Progenitor cell of endocrine pancreas (in vitro differentiated cells): ENCODE results near the gene CDC42SE1. TPM values are rescaled to one million over a fixed set of nuclear protein-coding genes. Genes with fewer than 3 reads are reported as not detected.
A peak's percentile ranks its signal among the peaks of the same experiment; 100 is the strongest.

Experiments used
- DNase-seq: peaks from one replicate; pipeline ENCODE4 v3.0.0; 2021; ENCODE audit warnings: low spot score; ENCODE audit not compliant: unreplicated experiment
- H3K27ac Mint-ChIP-seq: 2 replicates; pipeline ENCODE4 v1.8.0; 2021; ENCODE audit warnings: mild to moderate bottlenecking, moderate library complexity, mixed read lengths
- H3K27me3 Mint-ChIP-seq: 2 replicates; pipeline ENCODE4 v1.8.0; 2021; ENCODE audit warnings: mixed read lengths
- H3K36me3 Mint-ChIP-seq: 2 replicates; pipeline ENCODE4 v1.8.0; 2022; ENCODE audit warnings: mixed read lengths; ENCODE audit not compliant: insufficient read depth
- H3K4me1 Mint-ChIP-seq: 2 replicates; pipeline ENCODE4 v1.8.0; 2021; ENCODE audit warnings: low read depth, mixed read lengths
- H3K4me3 Mint-ChIP-seq: 2 replicates; pipeline ENCODE4 v1.8.0; 2021; ENCODE audit warnings: low read depth, mild to moderate bottlenecking, moderate library complexity, mixed read lengths
- H3K9me3 Mint-ChIP-seq: 2 replicates; pipeline ENCODE4 v1.8.0; 2021; ENCODE audit warnings: low read depth, mixed read lengths
- total RNA-seq: library from RNA; stranded (reverse); gene quantifications from 2 replicates; pipeline ENCODE4 v1.2.1, GENCODE V29; 2021
- TF ChIP-seq, protein P1 (sequence below): fragments of 200-600 bp; sonication (generic); IDR thresholded peaks from one replicate; pipeline ENCODE4 v1.5.0; 2021; ENCODE audit warnings: antibody characterized with exemption, mild to moderate bottlenecking; ENCODE audit not compliant: unreplicated experiment

Gene CDC42SE1
- total RNA-seq, 1 donor from 2014 or later = 101 TPM

DNA sequence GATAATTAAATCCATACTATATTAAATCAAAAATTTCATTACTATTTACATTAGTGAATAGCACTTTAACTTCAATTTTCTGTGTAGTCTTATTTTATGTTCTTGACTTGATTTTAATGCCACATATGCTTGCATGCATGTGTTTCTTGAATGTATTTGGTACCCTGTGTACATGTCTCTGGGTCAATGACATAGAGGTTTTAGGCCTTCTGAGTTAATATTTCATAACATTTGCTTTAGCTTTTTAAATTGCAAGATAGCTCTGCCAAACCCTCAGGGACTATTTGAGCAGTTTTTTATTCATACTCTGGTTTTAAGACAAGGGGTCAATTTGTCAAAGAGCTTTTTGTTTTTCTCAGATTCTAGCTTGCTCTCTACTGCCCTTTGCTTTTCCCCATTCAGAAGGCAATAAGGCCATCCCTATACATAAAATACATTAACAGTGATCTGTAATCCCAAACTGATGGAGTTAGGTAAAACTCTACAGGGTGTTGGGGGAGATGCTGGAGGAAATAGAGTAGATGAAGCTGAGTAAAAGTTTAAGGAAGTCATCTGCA lies 5.7 kb upstream of the CDC42SE1 start:
- Mint-ChIP-seq H3K36me3 (peaks cover 19% of the 10 kb centered on the region), H3K9me3 (no peaks in the 10 kb centered on the region), H3K27me3 (no peaks in the 10 kb centered on the region), H3K27ac (no peak overlapping the region), H3K4me1 (peaks cover 31% of the 10 kb centered on the region), H3K4me3 (no peak overlapping the region)
- no peak for DNase-seq
- TF ChIP-seq, protein P1, sequence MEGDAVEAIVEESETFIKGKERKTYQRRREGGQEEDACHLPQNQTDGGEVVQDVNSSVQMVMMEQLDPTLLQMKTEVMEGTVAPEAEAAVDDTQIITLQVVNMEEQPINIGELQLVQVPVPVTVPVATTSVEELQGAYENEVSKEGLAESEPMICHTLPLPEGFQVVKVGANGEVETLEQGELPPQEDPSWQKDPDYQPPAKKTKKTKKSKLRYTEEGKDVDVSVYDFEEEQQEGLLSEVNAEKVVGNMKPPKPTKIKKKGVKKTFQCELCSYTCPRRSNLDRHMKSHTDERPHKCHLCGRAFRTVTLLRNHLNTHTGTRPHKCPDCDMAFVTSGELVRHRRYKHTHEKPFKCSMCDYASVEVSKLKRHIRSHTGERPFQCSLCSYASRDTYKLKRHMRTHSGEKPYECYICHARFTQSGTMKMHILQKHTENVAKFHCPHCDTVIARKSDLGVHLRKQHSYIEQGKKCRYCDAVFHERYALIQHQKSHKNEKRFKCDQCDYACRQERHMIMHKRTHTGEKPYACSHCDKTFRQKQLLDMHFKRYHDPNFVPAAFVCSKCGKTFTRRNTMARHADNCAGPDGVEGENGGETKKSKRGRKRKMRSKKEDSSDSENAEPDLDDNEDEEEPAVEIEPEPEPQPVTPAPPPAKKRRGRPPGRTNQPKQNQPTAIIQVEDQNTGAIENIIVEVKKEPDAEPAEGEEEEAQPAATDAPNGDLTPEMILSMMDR = no peak

DNA sequence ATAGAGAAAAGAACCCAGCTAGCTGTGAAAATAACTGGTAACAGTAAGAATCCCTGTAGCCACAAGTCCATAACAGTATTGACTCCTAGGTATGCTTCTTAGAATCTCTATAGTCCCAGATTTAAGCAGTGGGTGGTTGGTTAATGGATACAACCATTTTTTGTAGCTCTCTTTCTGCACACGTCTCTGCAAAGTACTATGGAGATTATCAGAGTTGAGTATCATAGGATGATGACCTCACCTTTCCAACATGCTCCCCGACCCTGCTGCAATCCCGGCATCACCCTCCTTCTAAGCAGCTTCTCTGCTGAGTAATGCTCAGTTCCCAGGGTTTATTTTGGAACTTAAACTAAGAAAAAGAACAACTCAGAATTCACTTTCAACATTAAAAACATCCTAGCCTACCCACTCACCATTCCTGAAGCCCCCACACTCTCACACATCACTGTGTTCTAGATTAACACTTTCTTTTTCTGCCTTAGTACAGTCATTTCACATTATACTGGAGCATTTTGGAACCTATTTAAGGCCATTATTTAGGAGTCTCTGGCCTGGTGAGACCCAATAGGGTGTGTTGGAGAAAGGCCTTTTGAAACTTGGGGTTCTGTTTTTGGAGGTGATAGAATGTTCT lies 3.4 kb upstream of the CDC42SE1 start:
- Mint-ChIP-seq H3K36me3 (peaks cover 19% of the 10 kb centered on the region), H3K4me3 (peak overlapping the region; percentile 86), H3K4me1 (peaks cover 40% of the 10 kb centered on the region), H3K9me3 (no peaks in the 10 kb centered on the region), H3K27me3 (no peaks in the 10 kb centered on the region), H3K27ac (peak overlapping the region; percentile 90)
- DNase-seq = no peak
- TF ChIP-seq, protein P1 = no peak

DNA sequence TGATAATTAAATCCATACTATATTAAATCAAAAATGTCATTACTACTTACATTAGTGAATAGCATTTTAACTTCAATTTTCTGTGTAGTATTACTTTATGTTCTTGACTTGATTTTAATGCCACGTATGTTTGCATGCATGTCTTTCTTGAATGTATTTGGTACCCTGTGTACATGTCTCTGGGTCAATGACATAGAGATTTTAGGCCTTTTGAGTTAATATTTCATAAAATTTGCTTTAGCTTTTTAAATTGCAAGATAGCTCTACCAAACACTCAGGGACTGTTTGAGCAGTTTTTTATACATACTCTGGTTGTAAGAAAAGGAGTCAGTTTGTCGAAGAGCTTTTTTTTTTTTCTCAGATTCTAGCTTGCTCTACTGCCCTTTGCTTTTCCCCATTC lies 2.3 kb upstream of the CDC42SE1 start:
- Mint-ChIP-seq H3K27me3 (no peaks in the 10 kb centered on the region), H3K27ac (peak overlapping the region; percentile 91), H3K4me1 (peaks cover 48% of the 10 kb centered on the region), H3K9me3 (no peaks in the 10 kb centered on the region), H3K4me3 (peak overlapping the region; percentile 86), H3K36me3 (peaks cover 21% of the 10 kb centered on the region)
- TF ChIP-seq, protein P1 = no peak
- DNase-seq = no peak

DNA sequence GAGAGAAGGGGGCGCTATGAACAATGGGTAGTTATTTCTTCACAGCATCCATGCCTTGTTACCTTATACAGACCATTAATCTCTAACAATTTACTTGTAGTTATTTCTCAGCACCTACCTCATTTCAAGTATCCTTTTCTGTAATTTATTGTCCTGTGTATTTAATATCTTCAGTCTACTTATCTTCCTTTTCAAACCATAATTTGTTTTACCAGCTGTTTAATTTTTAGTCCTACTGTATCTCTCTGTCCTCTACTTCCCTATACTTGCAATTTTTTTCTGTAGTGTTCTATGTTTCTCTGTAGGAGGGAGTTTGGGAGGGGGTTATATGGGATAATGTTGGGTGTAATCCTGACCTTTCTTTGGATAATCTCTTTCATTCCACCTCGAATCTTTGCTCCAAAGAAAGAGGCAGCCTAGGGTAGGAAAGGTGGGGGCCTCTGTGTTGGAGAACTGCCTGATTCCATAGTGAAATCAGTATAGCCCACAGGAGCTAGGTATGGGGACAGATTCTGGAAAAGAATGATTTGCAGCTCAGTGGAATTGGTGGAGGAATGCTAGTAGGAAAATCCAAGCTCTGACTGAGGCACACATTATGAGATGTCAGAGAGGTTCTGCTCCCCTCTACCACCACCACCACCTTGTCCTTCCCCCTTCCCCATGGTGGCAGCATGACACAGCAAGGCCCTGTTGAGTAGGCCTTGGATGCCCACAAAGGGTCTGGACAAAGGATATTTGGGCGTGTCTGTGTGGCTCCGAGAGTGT lies 1.4 kb upstream of the CDC42SE1 start:
- Mint-ChIP-seq H3K27ac (peak overlapping the region; percentile 91), H3K27me3 (no peaks in the 10 kb centered on the region), H3K9me3 (no peaks in the 10 kb centered on the region), H3K4me3 (peak overlapping the region; percentile 86), H3K36me3 (peaks cover 25% of the 10 kb centered on the region), H3K4me1 (peaks cover 57% of the 10 kb centered on the region)
- DNase-seq = no peak
- TF ChIP-seq, protein P1 = no peak

DNA sequence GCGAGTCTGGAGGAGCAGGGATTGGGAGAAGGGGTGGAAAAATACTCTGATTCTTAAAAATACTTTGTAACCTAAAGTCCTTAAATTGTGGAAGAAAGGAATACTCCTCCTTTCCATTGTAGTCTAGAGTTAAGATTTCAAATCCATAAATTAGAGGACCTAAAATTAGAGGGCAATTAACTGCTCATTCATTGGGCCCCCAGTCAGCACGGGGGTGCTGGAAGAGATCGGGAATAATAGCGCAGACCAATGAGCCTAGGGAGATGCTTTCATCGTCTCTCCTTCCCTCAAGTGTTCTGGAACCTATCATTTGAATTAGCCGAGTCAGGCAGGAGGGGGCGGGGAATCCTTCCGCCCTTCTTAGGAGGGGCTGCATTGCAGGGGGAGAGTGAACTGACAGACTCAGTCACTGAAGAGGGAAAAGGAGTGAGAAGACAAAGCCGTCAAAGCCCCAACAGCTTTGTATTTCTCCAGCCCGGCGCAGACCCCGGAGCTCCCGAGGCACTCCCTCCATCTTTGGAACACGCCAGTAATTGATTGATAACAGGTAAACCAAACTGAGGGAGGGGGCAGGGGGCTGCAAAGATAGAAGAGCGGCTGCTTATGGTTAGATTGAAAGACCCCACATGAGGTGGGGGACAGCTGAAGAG lies 710 bp upstream of the CDC42SE1 start, which contains the start of gene MLLT11:
TSS of gene MLLT11 (plus strand) at position 391 of the 650 bp plus-strand sequence. CDS start 6,828 bp downstream, outside the sequence.
- Mint-ChIP-seq H3K9me3 (no peaks in the 10 kb centered on the region), H3K4me3 (peak within 1 kb of the TSS; percentile 86), H3K4me1 (peaks cover 59% of the 10 kb centered on the region), H3K27ac (peak within 1 kb of the TSS; percentile 91), H3K36me3 (peaks cover 23% of the 10 kb centered on the region), H3K27me3 (no peaks in the 10 kb centered on the region)
- no peak for DNase-seq
- TF ChIP-seq, protein P1 = no peak
